SK-MEL-5 (cell line): Measurements from ENCODE around the gene OR5A1. TPM values are rescaled to one million over a fixed set of nuclear protein-coding genes. Genes with fewer than 3 reads are reported as not detected.
"Not testable (repeated sequence)": the region's sequence is repeated elsewhere in the genome, so short reads cannot be mapped to it uniquely, and the experiment has no call there.

Experiments used
- DNase-seq: peaks from one replicate; pipeline ENCODE4 v3.0.0-alpha.2; 2016; ENCODE audit warnings: low read depth, low spot score
- in situ Hi-C: cut with HindIII; loops from 2 replicates; pipeline ENCODE4 v1.10.0; 2016; ENCODE audit warnings: low sequenced_read_pairs, high pct_unique_total_duplicates, low pct_unique_long_range_greater_than_20kb
- polyA plus RNA-seq, 2 experiments: library from polyadenylated mRNA; depleted of rRNA; stranded (reverse); fragments of >200 nt; gene quantifications; 2 replicates each; pipeline ENCODE4 v1.2.3, GENCODE V29; 2015
- total RNA-seq: library from RNA; depleted of rRNA; stranded (reverse); fragments of >200 nt; shearing (Covaris generic); gene quantifications from 2 replicates; pipeline ENCODE4 v1.2.3, GENCODE V29; 2014; rRNA removed

Gene OR5A1
- total RNA-seq: not detected in 2 replicates
- polyA plus RNA-seq (2015; cell fraction: cytosol; rRNA removed): not detected in 2 replicates
- not detected in 2 replicates for polyA plus RNA-seq (2015; cell fraction: nucleus; rRNA removed)

DNA sequence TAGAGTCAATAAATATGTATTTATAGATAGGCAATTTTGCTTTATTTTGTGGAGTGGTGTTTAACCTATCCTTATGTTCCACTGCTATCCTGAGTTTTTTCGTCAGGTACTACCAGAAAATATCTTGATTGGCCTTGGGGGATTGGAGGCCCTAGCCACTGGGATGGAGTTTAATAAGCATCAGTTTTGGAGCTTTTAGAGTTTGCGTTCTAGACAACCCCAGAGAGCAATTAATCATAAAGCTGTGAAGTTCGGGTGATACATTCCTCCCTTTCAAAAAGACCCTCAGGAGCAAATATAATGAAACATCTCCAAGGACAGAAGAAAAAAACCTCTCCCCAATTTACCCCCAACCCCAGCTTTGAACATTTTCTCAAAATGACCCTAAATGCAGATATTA is at the start of gene OR5A1:
TSS of gene OR5A1 (plus strand) at position 301 of the 400 bp plus-strand sequence. CDS start 6,700 bp downstream, outside the sequence.
- in situ Hi-C loops: no loop called here
- DNase-seq: no peak

GRCh38 chr11:59394186-59394585 is 42.1 kb upstream of the OR5A1 start:
- DNase-seq: peak; percentile 1
- in situ Hi-C loops: no loop called here

DNA sequence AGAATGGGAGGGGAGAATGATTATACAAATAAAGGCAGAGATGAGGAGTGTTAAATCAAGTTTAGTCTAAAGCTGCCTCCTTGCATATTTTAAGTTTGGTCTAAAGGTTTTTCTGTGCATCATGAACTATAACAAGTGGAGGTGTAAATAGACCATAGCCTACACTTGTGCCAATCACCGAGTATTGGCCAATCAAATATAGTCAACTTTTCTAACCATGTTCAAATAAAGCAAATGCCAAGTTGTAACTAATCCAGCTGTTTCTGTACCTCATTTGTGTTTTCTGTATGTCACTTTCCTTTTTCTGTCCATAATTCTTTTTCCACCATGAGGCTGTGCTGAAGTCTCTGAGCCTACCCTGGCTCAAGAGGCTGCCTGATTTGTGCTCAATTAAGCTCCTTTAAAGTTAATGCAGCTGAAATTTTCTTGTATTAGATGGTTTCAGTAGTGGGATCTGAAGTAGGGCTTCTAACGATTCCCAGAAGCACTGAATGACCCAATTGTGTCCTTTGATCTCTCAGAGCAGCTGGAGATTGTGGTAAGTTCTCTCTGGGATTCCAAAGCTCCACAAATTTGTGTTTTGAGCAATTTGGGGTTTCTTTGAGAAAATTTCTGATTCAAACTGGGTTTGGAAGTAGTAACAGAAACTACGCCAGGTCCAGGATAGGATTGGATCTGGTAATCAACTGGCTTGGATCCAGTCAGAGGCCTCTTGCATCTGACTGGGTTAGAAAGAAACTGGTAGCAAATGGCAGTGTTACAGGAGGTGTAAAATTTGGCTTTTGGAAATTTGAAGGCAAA is 35.6 kb upstream of the OR5A1 start:
- DNase-seq: no peak
- in situ Hi-C loops: no loop called here

- in situ Hi-C loops: no loop called here
- no peak for DNase-seq
Observed at GRCh38 chr11:59401262-59401552, 35.1 kb upstream of the OR5A1 start.

GRCh38 chr11:59403546-59403945 is 32.7 kb upstream of the OR5A1 start:
- DNase-seq: no peak
- in situ Hi-C loops: no loop called here

DNA sequence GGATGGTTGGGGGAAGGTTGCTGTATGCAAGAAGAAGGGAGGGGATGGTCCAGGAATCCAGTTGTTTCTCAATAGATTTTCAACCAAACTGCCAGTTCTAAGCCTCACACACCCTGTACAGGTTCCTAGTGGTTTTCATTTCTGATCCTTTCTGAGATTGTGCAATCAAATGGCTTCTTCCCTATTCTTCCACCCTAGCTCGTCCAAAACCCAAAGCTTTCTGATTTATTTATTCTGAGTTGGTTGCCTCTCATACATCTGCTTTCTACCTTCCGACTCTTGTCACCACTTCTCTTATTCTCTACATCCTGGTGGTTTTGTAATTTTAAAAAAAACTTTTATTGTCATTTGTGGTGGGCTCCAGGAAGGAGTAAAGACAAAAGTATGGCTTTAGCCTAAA is 22.6 kb upstream of the OR5A1 start:
- in situ Hi-C loops: no loop called here
- no peak for DNase-seq

DNA sequence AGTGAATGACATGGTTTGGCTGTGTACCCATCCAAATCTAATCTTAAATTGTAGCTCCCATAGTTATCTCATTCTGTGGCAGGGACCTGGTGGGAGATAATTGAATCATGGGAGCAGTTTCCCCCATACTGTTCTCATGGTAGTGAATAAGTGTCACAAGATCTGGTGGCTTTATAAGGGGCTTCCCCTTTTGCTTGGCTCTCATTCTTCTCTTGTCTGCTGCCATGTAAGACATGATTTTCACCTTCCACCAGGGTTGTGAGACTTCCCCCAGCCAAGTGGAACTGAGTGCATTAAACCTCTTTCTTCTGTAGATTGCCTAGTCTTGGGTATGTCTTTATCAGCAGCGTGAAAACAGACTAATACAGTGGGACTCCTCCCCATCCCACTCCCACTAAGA is 21.2 kb upstream of the OR5A1 start:
- DNase-seq: no peak
- in situ Hi-C loops: no loop called here

GRCh38 chr11:59416613-59417012 is 19.7 kb upstream of the OR5A1 start:
- no peak for DNase-seq
- in situ Hi-C loops: no loop called here

- no peak for DNase-seq
- in situ Hi-C loops: no loop called here
Observed at GRCh38 chr11:59417023-59417422, 19.2 kb upstream of the OR5A1 start.

- DNase-seq: no peak
- in situ Hi-C loops: no loop called here
Observed at GRCh38 chr11:59418156-59418555, 18.1 kb upstream of the OR5A1 start.

DNA sequence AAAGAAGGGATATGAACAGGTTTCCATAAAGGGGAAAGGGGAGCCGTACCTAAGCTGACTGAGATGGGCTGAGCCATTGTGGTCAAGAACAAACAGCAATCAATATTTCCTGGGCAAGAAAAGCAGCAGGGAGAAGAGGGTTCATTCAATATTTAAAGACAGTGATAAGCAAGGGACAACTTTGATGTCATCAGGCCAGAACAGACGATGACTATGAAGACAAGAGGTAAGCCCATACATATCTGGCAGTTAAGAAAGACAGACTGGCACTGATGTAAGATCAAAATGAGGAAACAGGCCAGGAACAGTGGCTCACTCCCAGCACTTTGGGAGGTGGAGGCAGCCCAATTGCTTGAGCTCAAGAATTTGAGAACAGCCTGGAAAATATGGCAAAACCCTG is 12.4 kb upstream of the OR5A1 start:
- no peak for DNase-seq
- in situ Hi-C loops: no loop called here

- in situ Hi-C loops: no loop called here
- no peak for DNase-seq
Observed at GRCh38 chr11:59425131-59425530, 11.1 kb upstream of the OR5A1 start.

GRCh38 chr11:59426361-59427067 is 9.8 kb upstream of the OR5A1 start, which contains the start of gene OR5A2:
Gene OR5A2, minus strand, starts transcription at chr11:59426413. Its CDS starts 3,460 bp downstream, at chr11:59422953.
- DNase-seq: peak; percentile 1
- in situ Hi-C loops: no loop called here

GRCh38 chr11:59427068-59427382 is 9.2 kb upstream of the OR5A1 start:
- no peak for DNase-seq
- in situ Hi-C loops: no loop called here

DNA sequence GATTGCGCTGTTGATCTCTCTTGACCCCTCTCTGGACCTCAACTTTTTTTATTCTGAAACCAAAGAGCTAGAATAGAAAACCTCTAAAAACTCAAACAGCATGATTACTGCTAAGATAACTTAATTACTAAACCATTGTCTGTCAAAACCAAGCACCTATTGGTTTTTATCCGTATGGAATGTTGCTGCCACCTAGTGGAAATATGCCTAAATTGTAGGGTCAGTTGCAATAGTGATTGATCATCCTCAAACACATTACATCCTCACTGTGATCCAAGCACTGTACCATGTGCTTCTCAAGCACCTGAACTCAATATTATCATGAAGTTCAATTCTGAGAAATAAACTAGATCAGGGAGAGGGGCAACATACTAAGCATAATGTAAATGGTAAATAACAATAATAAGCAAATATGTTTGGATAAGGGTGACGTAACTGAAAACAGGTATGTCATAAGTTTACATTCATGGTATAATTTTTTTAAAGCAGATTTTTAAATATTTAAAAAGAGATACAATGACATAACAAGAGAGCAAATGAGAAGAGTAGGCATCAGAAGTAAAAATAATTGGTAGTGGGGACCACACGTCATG is 6.2 kb upstream of the OR5A1 start:
- in situ Hi-C loops: no loop called here

DNA sequence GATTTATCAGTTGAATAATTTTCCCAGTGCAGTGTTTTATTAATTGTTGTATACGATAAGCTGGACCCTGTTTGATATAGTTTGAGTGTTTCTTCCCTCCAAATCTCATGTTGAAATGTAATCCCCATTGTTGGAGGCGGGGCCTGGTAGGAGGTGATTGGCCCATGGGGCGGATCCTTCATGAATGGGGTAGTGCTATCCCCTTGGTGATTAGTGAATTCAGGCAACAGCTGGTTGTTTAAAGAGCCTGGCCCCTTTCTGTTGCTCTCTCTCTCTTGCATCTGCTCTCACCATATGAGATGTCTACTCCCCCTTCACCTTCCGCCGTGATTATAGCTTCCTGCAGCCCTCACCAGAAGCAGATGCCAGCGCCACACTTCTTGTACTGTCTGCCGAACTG is 1.5 kb downstream of the OR5A1 start:
- no peak for DNase-seq
- in situ Hi-C loops: no loop called here

More for the DNA sequence above, 6.2 kb upstream of the OR5A1 start:
- DNase-seq: peak; percentile 60

DNA sequence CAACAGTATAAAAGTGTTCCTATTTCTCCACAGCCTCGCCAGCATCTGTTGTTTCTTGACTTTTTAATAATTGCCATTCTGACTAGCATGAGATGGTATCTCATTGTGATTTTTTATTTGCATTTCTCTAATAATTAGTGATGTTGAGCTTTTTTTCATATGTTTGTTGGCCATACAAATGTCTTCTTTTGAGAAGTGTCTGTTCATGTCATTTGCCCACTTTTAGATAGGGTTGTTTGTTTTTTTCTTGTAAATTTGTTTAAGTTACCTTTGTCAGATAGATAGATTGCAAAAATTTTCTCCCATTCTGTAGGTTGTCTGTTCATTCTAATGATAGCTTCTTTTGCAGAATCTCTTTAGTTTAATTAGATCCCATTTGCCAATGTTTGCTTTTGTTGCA is 9.4 kb downstream of the OR5A1 start:
- DNase-seq, in situ Hi-C loops: not testable (repeated sequence)

GRCh38 chr11:59448484-59448883 is 12.2 kb downstream of the OR5A1 start:
- in situ Hi-C loops: no loop called here

DNA sequence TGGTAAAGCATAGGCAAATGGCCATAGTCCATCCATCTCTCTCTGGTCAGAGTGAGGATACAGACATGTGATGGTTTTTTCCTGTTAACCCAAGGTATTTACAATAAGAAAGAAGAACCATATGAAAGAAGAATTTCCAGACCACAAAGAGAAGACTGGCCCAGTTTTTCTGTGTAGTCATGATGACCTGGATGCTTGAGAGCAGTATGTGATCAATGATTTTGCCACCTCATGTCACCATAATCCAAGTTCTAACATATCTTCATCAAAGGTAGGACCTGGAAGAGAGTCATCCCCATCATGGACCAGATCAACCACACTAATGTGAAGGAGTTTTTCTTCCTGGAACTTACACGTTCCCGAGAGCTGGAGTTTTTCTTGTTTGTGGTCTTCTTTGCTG is 20.4 kb downstream of the OR5A1 start, which contains the start of gene OR4D6:
TSS of gene OR4D6 (plus strand) at position 301 of the 400 bp plus-strand sequence. CDS start at position 301, 0 bp downstream.
- in situ Hi-C loops: no loop called here
- DNase-seq: no peak

More at GRCh38 chr11:59448484-59448883, 12.2 kb downstream of the OR5A1 start:
- no peak for DNase-seq
